VCaP (cell line): ENCODE measurements around the gene LAMTOR3.

Experiments
- H3K27ac ChIP-seq: fragments of 450-650 bp; 2 replicates; pipeline ENCODE4 v1.5.1; 2017
- CTCF ChIP-seq: fragments of 450-650 bp; conservative IDR thresholded peaks from 2 replicates; pipeline ENCODE4 v1.5.1; 2017; ENCODE audit warnings: mild to moderate bottlenecking, moderate library complexity

LAMTOR3 gene

GRCh38 chr4:99915449-99915848, 21.2 kb upstream of the LAMTOR3 start:
- TF ChIP-seq CTCF = no peak
- no peak overlapping the region for H3K27ac ChIP-seq

GRCh38 chr4:99894998-99895397, 771 bp upstream of the LAMTOR3 start:
- peak overlapping the region; percentile 78 for H3K27ac ChIP-seq

GRCh38 chr4:99893839-99894160, 427 bp downstream of the LAMTOR3 start:
- TF ChIP-seq CTCF = no peak
- H3K27ac ChIP-seq = peak overlapping the region; percentile 78

More at GRCh38 chr4:99894998-99895397, 771 bp upstream of the LAMTOR3 start:
- no peak for TF ChIP-seq CTCF

GRCh38 chr4:99893029-99893428, 1.2 kb downstream of the LAMTOR3 start:
- H3K27ac ChIP-seq = no peak overlapping the region
- no peak for TF ChIP-seq CTCF

GRCh38 chr4:99891351-99891750, 2.9 kb downstream of the LAMTOR3 start:
- H3K27ac ChIP-seq = no peak overlapping the region
- no peak for TF ChIP-seq CTCF

GRCh38 chr4:99887837-99888236, 6.4 kb downstream of the LAMTOR3 start:
- no peak for TF ChIP-seq CTCF

GRCh38 chr4:99886146-99886545, 8.1 kb downstream of the LAMTOR3 start:
- H3K27ac ChIP-seq = no peak overlapping the region
- no peak for TF ChIP-seq CTCF

More at GRCh38 chr4:99887837-99888236, 6.4 kb downstream of the LAMTOR3 start:
- no peak overlapping the region for H3K27ac ChIP-seq

GRCh38 chr4:99885687-99886086, 8.5 kb downstream of the LAMTOR3 start:
- no peak overlapping the region for H3K27ac ChIP-seq
- TF ChIP-seq CTCF = no peak
